GM12891 (cell line): ENCODE measurements around the gene L1CAM.

Experiments used
- POLR2A ChIP-seq: IDR thresholded peaks from 2 replicates; pipeline ENCODE4 v1.6.1; 2011; ENCODE audit warnings: low read depth, low read length, control low read depth
- POLR2AphosphoS5 ChIP-seq: IDR thresholded peaks from 2 replicates; pipeline ENCODE4 v1.6.1; 2011; ENCODE audit warnings: low read depth, low read length, control low read depth
- SPI1 ChIP-seq: IDR thresholded peaks from 2 replicates; pipeline ENCODE4 v1.6.1; 2011; ENCODE audit warnings: low read depth, low read length, control low read depth
- TAF1 ChIP-seq: IDR thresholded peaks from 2 replicates; pipeline ENCODE4 v1.6.1; 2011; ENCODE audit warnings: low read depth, low read length, control low read depth

DNA sequence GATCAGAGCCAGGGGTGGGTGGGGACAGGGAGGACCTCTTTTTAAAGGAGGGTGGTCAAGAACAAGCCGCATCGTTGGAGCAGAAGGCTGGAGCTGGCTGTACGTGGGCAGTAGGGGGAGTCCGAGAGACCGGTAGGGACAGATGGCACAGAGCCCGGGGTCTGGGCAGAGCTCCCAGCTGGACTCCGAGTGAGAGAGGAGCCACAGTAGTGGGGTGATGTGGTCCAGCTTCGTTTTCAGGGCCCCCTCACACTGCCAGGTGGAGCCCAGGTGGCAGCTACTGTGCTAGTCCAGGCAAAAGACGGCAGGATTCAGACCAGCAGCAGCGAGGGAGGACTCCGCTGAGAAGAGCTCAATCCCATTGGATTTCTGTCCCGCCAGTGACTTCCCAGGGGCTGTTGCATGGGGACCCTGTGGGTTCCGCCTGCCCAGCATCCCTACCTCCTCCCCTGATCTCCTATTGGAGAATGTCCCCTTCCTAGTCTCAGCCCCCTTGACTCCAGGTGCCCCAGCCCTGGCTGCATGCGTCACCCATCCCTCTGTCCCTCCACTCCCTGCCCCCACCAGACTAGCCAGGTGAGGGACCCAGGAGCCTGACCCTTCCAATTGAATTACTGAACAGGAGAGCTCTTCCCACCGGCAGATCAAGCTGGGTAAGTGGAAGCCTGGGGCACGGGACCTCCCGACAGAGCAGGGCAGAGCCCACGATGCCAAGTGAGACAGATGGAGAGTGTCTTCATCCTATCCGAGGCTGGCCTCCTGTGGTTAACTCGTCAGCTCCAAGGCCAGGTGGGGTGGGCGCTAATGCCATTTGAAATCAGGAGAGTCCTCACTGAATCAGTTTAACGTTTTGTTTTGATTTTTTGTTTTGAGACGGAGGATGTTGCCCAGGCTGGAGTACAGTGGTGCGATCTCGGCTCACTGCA is 37.2 kb upstream of the L1CAM start:
- TF ChIP-seq POLR2A (no peak), POLR2AphosphoS5 (no peak), TAF1 (no peak), SPI1 (no peak)
